SK-N-SH treated with all-trans-retinoic acid at 6 μM for 48 hours (cell line): ENCODE measurements around the gene SLC35E1.

ENCODE experiments used
- ISL1 ChIP-seq: fragments of 250-450 bp; sonication (Bioruptor Pico); IDR thresholded peaks from 2 replicates; pipeline ENCODE4 v2.1.2; 2022; ENCODE audit warnings: mild to moderate bottlenecking, moderate library complexity
- ZFP30 ChIP-seq: fragments of 450-650 bp; formaldehyde crosslinking; IDR thresholded peaks from 2 replicates; pipeline ENCODE4 v1.5.0; 2022; ENCODE audit warnings: mild to moderate bottlenecking, moderate library complexity

DNA sequence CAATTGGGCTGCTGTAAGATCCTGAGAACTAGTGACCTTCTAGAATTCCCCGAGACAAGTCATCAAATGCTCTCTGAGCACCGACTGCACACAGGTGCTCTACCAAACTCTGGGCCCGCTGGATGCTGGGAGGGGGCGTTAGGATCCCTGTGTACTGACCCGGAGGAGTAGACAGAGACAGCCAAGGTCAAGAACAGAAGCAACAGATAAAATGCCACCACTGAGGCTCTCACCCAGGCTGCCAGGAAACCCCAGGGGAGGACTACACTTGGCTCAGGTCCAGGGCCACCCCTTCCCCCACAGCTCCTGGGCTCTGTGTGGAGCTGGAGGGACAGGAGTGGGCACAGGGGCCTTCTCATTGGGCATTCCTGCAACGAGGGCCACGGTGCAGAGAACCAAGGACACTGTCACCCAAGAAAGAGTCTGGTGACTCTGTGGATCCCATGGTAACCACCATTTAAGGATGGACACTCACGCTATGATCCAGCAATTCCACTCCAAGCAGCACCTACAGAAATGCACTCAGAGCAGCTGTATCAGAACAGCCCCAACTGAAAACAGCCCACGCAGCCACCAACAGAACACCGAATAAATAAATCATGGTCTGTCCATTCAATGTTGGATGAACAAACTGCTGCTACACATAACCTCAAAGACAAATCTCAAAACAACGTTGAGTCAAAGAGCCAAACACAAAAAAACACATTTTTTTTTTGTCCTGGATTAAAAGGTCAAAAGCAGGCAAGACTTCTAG lies 16.8 kb upstream of the SLC35E1 start:
- TF ChIP-seq ZFP30 (CRISPR knock-in tag) (no peak), ISL1 (no peak)
